Measurements from ENCODE around the gene ARL10.

The ARL10 gene, protein sequence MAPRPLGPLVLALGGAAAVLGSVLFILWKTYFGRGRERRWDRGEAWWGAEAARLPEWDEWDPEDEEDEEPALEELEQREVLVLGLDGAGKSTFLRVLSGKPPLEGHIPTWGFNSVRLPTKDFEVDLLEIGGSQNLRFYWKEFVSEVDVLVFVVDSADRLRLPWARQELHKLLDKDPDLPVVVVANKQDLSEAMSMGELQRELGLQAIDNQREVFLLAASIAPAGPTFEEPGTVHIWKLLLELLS

DNA sequence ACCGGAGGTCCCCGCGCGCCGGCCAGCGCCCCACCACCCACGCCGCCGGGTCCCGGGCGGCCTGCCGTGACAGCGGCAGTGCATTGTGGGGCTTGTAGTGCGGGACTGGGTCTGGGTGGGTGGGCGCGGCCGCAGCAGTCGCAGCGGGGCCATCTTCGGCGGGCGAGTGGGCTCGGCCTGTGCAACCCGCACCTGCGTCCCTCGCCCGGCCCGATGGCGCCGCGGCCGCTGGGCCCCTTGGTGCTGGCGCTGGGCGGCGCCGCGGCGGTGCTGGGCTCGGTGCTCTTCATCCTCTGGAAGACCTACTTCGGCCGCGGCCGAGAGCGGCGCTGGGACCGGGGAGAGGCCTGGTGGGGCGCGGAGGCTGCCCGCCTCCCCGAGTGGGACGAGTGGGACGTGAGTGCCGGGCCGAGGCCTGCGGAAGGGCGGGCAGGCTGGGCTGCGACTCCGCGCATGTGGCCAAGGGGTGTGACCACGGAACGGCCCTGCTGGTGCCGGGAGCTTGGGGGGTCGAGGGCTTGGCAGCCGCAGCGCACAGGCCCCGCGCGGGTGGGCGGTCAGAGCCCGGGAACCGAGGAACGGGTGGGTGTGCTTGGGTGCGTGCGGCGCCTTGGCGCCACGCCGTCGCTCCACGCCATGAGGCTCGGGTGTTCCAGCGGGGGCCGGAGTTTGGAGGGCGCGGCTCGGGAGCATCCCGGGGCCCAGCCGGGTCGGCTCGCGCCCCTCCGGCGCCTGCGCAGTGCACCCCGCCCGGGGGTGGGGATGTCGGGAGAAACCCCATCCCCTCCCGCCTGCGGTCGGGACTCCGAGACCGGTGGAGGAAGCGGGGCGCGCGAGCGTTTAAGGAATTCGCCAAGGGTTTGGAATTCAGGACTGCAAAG is at the start of gene ARL10:
ARL10 (plus strand) TSS at position 137 of the 881 bp plus-strand sequence; CDS start at position 214, 77 bp downstream.
- TF ChIP-seq CTCF (IDR thresholded peaks at IDR 0.05) = no peak

DNA sequence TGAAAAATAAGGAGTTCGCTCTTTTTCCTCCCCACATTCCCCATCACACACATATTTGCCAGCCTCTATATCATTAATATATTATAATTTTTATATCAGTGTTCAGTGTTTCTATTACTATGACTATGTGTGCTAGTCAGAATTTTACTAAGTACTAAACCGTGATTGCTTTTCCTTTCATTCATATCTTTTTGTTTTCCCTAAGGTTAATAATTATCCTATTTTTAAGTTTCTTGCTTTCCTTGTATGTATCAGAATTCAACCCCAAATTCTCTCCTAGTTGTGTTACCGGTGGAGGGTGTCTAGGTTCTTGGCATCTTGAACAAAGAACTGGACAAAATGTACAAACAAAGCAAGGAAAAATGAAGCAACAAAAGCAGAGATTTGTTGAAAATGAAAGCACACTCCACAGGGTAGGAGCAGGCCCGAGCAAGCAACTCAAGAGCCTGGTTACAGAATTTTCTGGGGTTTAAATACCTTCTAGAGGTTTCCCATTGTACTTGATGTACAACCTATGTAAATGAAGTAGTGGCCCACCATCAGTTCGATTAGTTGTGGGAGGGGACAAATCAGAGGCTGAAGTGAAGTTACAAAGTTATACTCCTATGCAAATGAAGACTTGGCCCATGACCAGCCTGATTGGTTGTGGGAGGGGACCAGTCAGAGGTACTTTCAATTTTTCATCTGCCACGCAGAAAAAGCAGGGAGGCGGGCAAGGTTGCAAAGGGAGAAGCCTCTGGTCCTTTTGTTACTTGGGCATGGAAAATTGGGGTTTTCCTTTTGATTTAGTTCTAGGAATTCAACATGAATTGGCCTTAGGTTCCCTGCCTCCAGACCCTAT is 47.5 kb upstream of the ARL10 start:
- no peak for TF ChIP-seq CTCF (IDR thresholded peaks at IDR 0.05)

GRCh38 chr5:176319827-176320554 is 45.3 kb upstream of the ARL10 start:
- peak; percentile 28; the same call in 1 of the 2 replicates for TF ChIP-seq CTCF (IDR thresholded peaks at IDR 0.05)

DNA sequence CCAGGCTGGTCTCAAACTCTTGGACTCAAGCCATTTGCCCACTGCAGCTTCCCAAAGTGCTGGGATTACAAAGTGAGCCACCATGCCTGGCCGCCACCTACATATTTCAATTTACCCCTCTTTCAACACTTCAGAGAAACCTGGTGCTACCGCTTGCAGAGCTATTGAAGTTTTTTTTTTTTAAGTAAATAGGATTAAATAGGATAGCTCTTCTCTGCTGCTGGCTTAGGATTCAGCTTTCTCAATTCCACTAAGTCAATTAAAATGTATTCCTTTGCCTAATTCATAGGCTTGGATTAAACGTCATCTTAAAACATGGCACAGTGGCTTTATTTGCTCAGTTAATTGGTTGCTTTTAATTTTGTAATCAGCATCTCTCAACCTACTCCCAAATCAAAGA is 44.7 kb upstream of the ARL10 start:
- no peak for TF ChIP-seq CTCF (IDR thresholded peaks at IDR 0.05)

- no peak for TF ChIP-seq CTCF (IDR thresholded peaks at IDR 0.05)
Measured at GRCh38 chr5:176334031-176334770, 31.1 kb upstream of the ARL10 start.

DNA sequence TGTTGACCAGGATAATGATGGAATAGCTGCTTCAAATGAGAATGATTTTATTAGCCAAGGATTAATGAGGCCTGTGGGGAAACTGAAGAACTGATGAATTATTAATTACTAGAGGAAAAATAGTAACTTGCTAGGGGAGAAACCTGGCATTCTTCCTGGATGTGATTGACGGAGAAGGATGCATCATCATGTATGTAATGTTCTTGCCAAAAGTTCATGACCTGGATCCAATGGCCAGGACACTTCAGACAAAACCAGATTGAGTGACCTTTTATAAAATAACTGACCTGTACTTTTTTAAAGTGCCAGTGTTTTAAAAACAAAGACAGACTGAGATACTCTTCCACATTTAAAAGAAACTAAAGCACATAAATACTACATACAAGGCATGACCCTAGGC is 27.4 kb upstream of the ARL10 start:
- no peak for TF ChIP-seq CTCF (IDR thresholded peaks at IDR 0.05)
